HUES64 (cell line): Measurements from ENCODE around the gene WASF2.
"Not testable (repeated sequence)": the region's sequence is repeated elsewhere in the genome, so short reads cannot be mapped to it uniquely, and the experiment has no call there.

Experiments used
- H3K27ac ChIP-seq: 2 replicates; pipeline ENCODE4 v1.7.0; 2013; ENCODE audit warnings: low read depth, low read length, inconsistent platforms
- H3K27me3 ChIP-seq: 2 replicates; pipeline ENCODE4 v1.6.1; 2013; ENCODE audit warnings: mild to moderate bottlenecking, low read length; ENCODE audit not compliant: insufficient read depth
- H3K36me3 ChIP-seq: 2 replicates; pipeline ENCODE4 v1.6.1; 2013; ENCODE audit warnings: mild to moderate bottlenecking, low read length; ENCODE audit not compliant: insufficient read depth
- H3K4me1 ChIP-seq: 2 replicates; pipeline ENCODE4 v1.6.1; 2013; ENCODE audit warnings: mild to moderate bottlenecking, low read length, moderate library complexity; ENCODE audit not compliant: insufficient read depth
- H3K4me3 ChIP-seq: 2 replicates; pipeline ENCODE4 v1.5.1; 2013; ENCODE audit warnings: mild to moderate bottlenecking, low read length, moderate library complexity
- H3K9ac ChIP-seq: 2 replicates; pipeline ENCODE4 v1.6.1; 2013; ENCODE audit warnings: mild to moderate bottlenecking, low read depth, low read length
- H3K9me3 ChIP-seq: 2 replicates; pipeline ENCODE4 v1.6.1; 2013; ENCODE audit warnings: low read depth, low read length; ENCODE audit not compliant: insufficient read depth
- WGBS: fragments of 150-250, 120-280 bp; methylation state at CpG from one replicate; pipeline ENCODE4 v1.1.7; 2013; ENCODE audit warnings: missing lambda C conversion rate; 5-methylcytosine and 5-hydroxymethylcytosine counted together

Gene WASF2

GRCh38 chr1:27432725-27433124 lies 57.2 kb downstream of the WASF2 start:
- not testable (repeated sequence) for H3K9ac ChIP-seq, H3K27ac ChIP-seq, H3K9me3 ChIP-seq, H3K36me3 ChIP-seq, H3K27me3 ChIP-seq, H3K4me3 ChIP-seq
- WGBS = no CpG with 5 or more reads among the region's 1 CpG
- H3K4me1 ChIP-seq = peaks cover 57% of the 10 kb centered on the region

GRCh38 chr1:27431601-27431940 lies 58.4 kb downstream of the WASF2 start:
- peak overlapping the region; percentile 51; the same call in 1 of the 2 replicates for H3K27ac ChIP-seq

GRCh38 chr1:27430903-27431600 lies 58.9 kb downstream of the WASF2 start:
- WGBS = 81% methylated on average over 1 of the region's 1 CpG
- no peaks in the 10 kb centered on the region for H3K9me3 ChIP-seq
- peak overlapping the region; percentile 51 for H3K27ac ChIP-seq
- H3K4me3 ChIP-seq = no peak overlapping the region
- H3K9ac ChIP-seq = 0 out of 2 replicates have a peak overlapping the region, but pooled peaks have one; percentile 24
- H3K36me3 ChIP-seq = peaks cover 19% of the 10 kb centered on the region
- no peaks in the 10 kb centered on the region for H3K27me3 ChIP-seq
- peaks cover 44% of the 10 kb centered on the region for H3K4me1 ChIP-seq

More at GRCh38 chr1:27431601-27431940, 58.4 kb downstream of the WASF2 start:
- H3K36me3 ChIP-seq = peaks cover 15% of the 10 kb centered on the region
- no peak overlapping the region for H3K4me3 ChIP-seq
- H3K4me1 ChIP-seq = peaks cover 49% of the 10 kb centered on the region
- 80% methylated on average over 1 of the region's 2 CpGs for WGBS
- no peaks in the 10 kb centered on the region for H3K27me3 ChIP-seq
- no peaks in the 10 kb centered on the region for H3K9me3 ChIP-seq
- no peak overlapping the region for H3K9ac ChIP-seq

GRCh38 chr1:27429029-27429425 lies 60.9 kb downstream of the WASF2 start:
- no peaks in the 10 kb centered on the region for H3K9me3 ChIP-seq
- no peak overlapping the region for H3K4me3 ChIP-seq

GRCh38 chr1:27428316-27429028 lies 61.5 kb downstream of the WASF2 start:
- Histone ChIP-seq H3K4me3 (no peak overlapping the region), H3K4me1 (peaks cover 47% of the 10 kb centered on the region)

More at GRCh38 chr1:27429029-27429425, 60.9 kb downstream of the WASF2 start:
- Histone ChIP-seq H3K36me3 (peaks cover 21% of the 10 kb centered on the region), H3K27me3 (no peaks in the 10 kb centered on the region), H3K4me1 (peaks cover 41% of the 10 kb centered on the region), H3K9ac (peak overlapping the region; percentile 50; the same call in 1 of the 2 replicates), H3K27ac (peak overlapping the region; percentile 43)
- 66% methylated on average over 2 of the region's 2 CpGs for WGBS

GRCh38 chr1:27427816-27428315 lies 62.1 kb downstream of the WASF2 start:
- no peaks in the 10 kb centered on the region for H3K27me3 ChIP-seq
- H3K27ac ChIP-seq = peak overlapping the region; percentile 34
- peak overlapping the region; percentile 33; the same call in 1 of the 2 replicates for H3K9ac ChIP-seq
- WGBS = 85% methylated on average over 2 of the region's 2 CpGs
- peaks cover 47% of the 10 kb centered on the region for H3K4me1 ChIP-seq
- H3K4me3 ChIP-seq = no peak overlapping the region
- peaks cover 21% of the 10 kb centered on the region for H3K36me3 ChIP-seq
- H3K9me3 ChIP-seq = no peaks in the 10 kb centered on the region

More at GRCh38 chr1:27428316-27429028, 61.5 kb downstream of the WASF2 start:
- Histone ChIP-seq H3K9ac (peak overlapping the region; percentile 50; the same call in 1 of the 2 replicates), H3K9me3 (no peaks in the 10 kb centered on the region), H3K27ac (peak overlapping the region; percentile 43), H3K36me3 (peaks cover 21% of the 10 kb centered on the region), H3K27me3 (no peaks in the 10 kb centered on the region)
- WGBS = 43% methylated on average over 17 of the region's 17 CpGs

GRCh38 chr1:27427329-27427728 lies 62.6 kb downstream of the WASF2 start:
- no peak overlapping the region for H3K9ac ChIP-seq
- H3K27ac ChIP-seq = no peak overlapping the region
- 90% methylated on average over 2 of the region's 2 CpGs for WGBS
- H3K27me3 ChIP-seq = no peaks in the 10 kb centered on the region
- no peaks in the 10 kb centered on the region for H3K9me3 ChIP-seq
- peaks cover 21% of the 10 kb centered on the region for H3K36me3 ChIP-seq
- peaks cover 47% of the 10 kb centered on the region for H3K4me1 ChIP-seq
- H3K4me3 ChIP-seq = no peak overlapping the region

GRCh38 chr1:27423709-27424108 lies 66.3 kb downstream of the WASF2 start:
- Histone ChIP-seq H3K27me3 (no peaks in the 10 kb centered on the region), H3K4me1 (peaks cover 34% of the 10 kb centered on the region), H3K9me3 (no peaks in the 10 kb centered on the region), H3K9ac (no peak overlapping the region), H3K36me3 (peaks cover 21% of the 10 kb centered on the region), H3K27ac (no peak overlapping the region), H3K4me3 (no peak overlapping the region)
- WGBS = 95% methylated on average over 4 of the region's 4 CpGs

- WGBS = 32% methylated on average over 14 of the region's 14 CpGs
- Histone ChIP-seq H3K27ac (peak overlapping the region; percentile 85), H3K9ac (peak overlapping the region; percentile 48; the same call in 1 of the 2 replicates), H3K4me1 (peaks cover 25% of the 10 kb centered on the region), H3K9me3 (no peaks in the 10 kb centered on the region), H3K36me3 (peaks cover 50% of the 10 kb centered on the region), H3K4me3 (no peak overlapping the region; the same call in 1 of the 2 replicates), H3K27me3 (no peaks in the 10 kb centered on the region)
Measured at GRCh38 chr1:27418326-27419185, 71.4 kb downstream of the WASF2 start.

- no peak overlapping the region for H3K4me3 ChIP-seq
- WGBS = 75% methylated on average over 3 of the region's 3 CpGs
- no peaks in the 10 kb centered on the region for H3K27me3 ChIP-seq
- H3K9ac ChIP-seq = no peak overlapping the region
- H3K36me3 ChIP-seq = peaks cover 58% of the 10 kb centered on the region
- peaks cover 24% of the 10 kb centered on the region for H3K4me1 ChIP-seq
- H3K9me3 ChIP-seq = no peaks in the 10 kb centered on the region
- H3K27ac ChIP-seq = peak overlapping the region; percentile 85
Measured at GRCh38 chr1:27417713-27418112, 72.3 kb downstream of the WASF2 start.
